ENCODE results near the gene YKT6. TPM values are rescaled to one million over a fixed set of nuclear protein-coding genes. Genes with fewer than 3 reads are reported as not detected.

YKT6 gene
- total and polyA plus RNA-seq, 4 donors, result 28.4 to 82.1 (median 55.9) TPM

DNA sequence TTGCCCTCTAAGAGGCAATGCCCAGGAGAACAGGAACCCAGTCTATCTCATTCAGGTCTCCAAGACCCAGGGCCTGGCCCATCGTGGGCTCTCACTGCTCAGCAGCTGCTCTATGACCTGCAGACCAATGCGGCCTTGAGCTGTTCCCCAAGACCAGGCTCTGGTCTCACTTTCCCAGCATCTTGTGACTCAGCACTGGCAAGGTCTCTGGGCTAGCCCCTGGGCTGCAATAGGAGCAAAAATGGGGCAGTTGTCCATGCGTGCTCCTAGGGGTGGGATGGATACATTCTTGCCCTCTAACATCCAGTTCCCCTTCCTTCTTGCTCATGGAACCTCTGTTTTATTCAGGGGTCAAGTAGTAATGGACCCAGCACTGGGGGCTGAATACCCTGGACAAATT lies 25.0 kb upstream of the YKT6 start:
- no peak for DNase-seq
- Histone ChIP-seq H3K4me3 (no peak overlapping the region), H3K36me3 (ENCODE audit: control insufficient read depth in 4 of 4, insufficient read depth in 4 of 4, low read length in 4 of 4) (no peaks in the 10 kb centered on the region), H3K9ac (ENCODE audit: insufficient read depth in 1 of 2, low read length in 2 of 2) (no peak overlapping the region), H3K4me1 (ENCODE audit: control insufficient read depth in 5 of 5, insufficient read depth in 5 of 5, low read length in 5 of 5) (no peaks in the 10 kb centered on the region), H3K27ac (ENCODE audit: low read depth in 1 of 2, low read length in 1 of 2) (no peak overlapping the region), H3K9me3 (ENCODE audit: control insufficient read depth in 4 of 4, insufficient read depth in 3 of 4, low read length in 3 of 4) (peaks cover 0 to 2% (median 0%) of the 10 kb centered on the region in 4 donors), H3K27me3 (ENCODE audit: control insufficient read depth in 3 of 3, insufficient read depth in 3 of 3, low read length in 2 of 3) (peaks cover 0 to 4% (median 0%) of the 10 kb centered on the region in 3 donors)
- 77% methylated on average over 3 of the region's 3 CpGs for WGBS, 2 donors
- no peak for ATAC-seq (ENCODE audit: insufficient read depth, low FRiP score)
- TF ChIP-seq, protein P1, sequence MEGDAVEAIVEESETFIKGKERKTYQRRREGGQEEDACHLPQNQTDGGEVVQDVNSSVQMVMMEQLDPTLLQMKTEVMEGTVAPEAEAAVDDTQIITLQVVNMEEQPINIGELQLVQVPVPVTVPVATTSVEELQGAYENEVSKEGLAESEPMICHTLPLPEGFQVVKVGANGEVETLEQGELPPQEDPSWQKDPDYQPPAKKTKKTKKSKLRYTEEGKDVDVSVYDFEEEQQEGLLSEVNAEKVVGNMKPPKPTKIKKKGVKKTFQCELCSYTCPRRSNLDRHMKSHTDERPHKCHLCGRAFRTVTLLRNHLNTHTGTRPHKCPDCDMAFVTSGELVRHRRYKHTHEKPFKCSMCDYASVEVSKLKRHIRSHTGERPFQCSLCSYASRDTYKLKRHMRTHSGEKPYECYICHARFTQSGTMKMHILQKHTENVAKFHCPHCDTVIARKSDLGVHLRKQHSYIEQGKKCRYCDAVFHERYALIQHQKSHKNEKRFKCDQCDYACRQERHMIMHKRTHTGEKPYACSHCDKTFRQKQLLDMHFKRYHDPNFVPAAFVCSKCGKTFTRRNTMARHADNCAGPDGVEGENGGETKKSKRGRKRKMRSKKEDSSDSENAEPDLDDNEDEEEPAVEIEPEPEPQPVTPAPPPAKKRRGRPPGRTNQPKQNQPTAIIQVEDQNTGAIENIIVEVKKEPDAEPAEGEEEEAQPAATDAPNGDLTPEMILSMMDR (IDR thresholded peaks at IDR 0.05; ENCODE audit: control extremely low read depth, extremely low read depth), result no peak

DNA sequence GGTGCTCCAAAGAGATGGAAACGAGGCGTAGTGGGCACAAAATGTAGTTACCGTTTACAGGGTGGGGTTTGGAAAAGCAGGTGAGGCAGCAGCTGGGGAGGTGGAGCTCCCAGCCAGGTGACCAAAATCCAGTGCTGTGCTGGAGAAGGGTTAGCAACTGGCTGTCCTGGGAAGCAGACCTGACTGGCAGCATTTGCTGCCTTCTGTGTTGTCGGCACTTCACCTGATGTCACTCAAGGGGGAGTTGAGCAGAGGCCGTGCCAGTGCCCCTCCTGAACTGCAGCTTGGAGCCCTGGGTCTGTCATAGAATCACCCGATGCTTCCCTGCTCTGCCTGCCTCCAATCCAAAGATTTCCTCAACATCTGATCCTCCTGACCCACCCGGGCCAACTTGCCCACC lies 24.3 kb upstream of the YKT6 start:
- DNase-seq (no peak), ATAC-seq (ENCODE audit: insufficient read depth, low FRiP score) (no peak)
- Histone ChIP-seq H3K36me3 (ENCODE audit: control insufficient read depth in 4 of 4, insufficient read depth in 4 of 4, low read length in 4 of 4) (no peaks in the 10 kb centered on the region), H3K9me3 (ENCODE audit: control insufficient read depth in 4 of 4, insufficient read depth in 3 of 4, low read length in 3 of 4) (peaks cover 0 to 2% (median 0%) of the 10 kb centered on the region in 4 donors), H3K9ac (ENCODE audit: insufficient read depth in 1 of 2, low read length in 2 of 2) (no peak overlapping the region), H3K27ac (ENCODE audit: low read depth in 1 of 2, low read length in 1 of 2) (no peak overlapping the region), H3K27me3 (ENCODE audit: control insufficient read depth in 3 of 3, insufficient read depth in 3 of 3, low read length in 2 of 3) (peaks cover 0 to 4% (median 0%) of the 10 kb centered on the region in 3 donors), H3K4me1 (ENCODE audit: control insufficient read depth in 5 of 5, insufficient read depth in 5 of 5, low read length in 5 of 5) (no peaks in the 10 kb centered on the region), H3K4me3 (no peak overlapping the region)
- TF ChIP-seq, protein P1 (IDR thresholded peaks at IDR 0.05; ENCODE audit: control extremely low read depth, extremely low read depth), result no peak
- WGBS, 2 donors, result 75 to 76% methylated on average over 6 to 7 of the region's 7 CpGs

DNA sequence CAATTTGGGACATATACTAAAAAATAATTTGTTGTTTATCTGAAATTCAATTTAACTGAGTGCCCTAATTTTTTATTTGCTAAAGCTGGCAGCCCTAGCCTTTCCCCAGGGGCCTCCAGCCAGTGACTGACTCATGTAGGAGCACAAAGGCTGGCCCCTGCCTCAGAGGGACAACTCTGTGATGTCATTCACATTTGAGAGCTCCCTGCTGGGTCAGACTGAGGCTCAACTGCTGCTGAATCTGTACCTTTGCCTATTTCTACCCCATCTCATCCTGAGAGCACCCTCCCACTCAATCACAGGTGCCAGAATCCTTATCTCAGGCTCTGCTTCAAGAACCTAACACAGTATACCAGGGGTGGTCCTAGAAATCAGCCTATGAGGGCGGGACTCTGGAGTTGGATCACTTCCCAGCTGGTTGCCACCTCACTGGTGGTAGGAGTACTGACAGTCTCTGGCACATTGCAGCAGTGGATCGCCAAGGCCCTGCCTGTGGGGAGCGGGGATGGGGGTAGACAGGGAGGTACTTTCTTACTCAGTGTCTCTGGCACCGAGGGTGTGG lies 23.1 kb upstream of the YKT6 start:
- Histone ChIP-seq H3K27me3 (ENCODE audit: control insufficient read depth in 3 of 3, insufficient read depth in 3 of 3, low read length in 2 of 3) (peaks cover 0 to 4% (median 0%) of the 10 kb centered on the region in 3 donors), H3K4me3 (no peak overlapping the region), H3K9ac (ENCODE audit: insufficient read depth in 1 of 2, low read length in 2 of 2) (no peak overlapping the region), H3K27ac (ENCODE audit: low read depth in 1 of 2, low read length in 1 of 2) (no peak overlapping the region), H3K4me1 (ENCODE audit: control insufficient read depth in 5 of 5, insufficient read depth in 5 of 5, low read length in 5 of 5) (no peaks in the 10 kb centered on the region), H3K9me3 (ENCODE audit: control insufficient read depth in 4 of 4, insufficient read depth in 3 of 4, low read length in 3 of 4) (peaks cover 0 to 7% (median 2%) of the 10 kb centered on the region in 4 donors), H3K36me3 (ENCODE audit: control insufficient read depth in 4 of 4, insufficient read depth in 4 of 4, low read length in 4 of 4) (no peaks in the 10 kb centered on the region)
- WGBS, 2 donors, result 74 to 78% methylated on average over 4 of the region's 4 CpGs
- TF ChIP-seq, protein P1 (IDR thresholded peaks at IDR 0.05; ENCODE audit: control extremely low read depth, extremely low read depth), result no peak
- ATAC-seq (ENCODE audit: insufficient read depth, low FRiP score) (no peak), DNase-seq (no peak)

DNA sequence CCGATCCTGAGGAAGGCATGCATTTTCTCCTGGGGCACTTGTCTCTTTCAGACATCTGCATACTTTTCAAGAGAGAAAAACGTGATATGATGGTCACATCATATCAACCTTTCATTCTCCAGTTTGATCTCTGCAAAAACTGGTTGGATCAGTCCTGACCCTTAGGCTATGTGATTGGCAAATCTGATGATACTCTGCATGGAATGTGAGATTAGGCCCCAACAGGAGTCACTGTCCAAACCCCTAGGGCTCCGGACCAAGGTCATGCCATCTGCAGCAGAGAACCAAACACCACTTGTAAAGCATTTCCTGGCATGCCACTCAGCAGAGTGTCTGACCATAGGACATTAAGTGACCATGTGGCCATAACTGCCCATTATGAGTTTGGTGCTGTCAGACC lies 20.1 kb upstream of the YKT6 start:
- Histone ChIP-seq H3K27ac (ENCODE audit: low read depth in 1 of 2, low read length in 1 of 2) (no peak overlapping the region), H3K4me1 (ENCODE audit: control insufficient read depth in 5 of 5, insufficient read depth in 5 of 5, low read length in 5 of 5) (no peaks in the 10 kb centered on the region), H3K9me3 (ENCODE audit: control insufficient read depth in 4 of 4, insufficient read depth in 3 of 4, low read length in 3 of 4) (peaks cover 0 to 11% (median 2%) of the 10 kb centered on the region in 4 donors), H3K36me3 (ENCODE audit: control insufficient read depth in 4 of 4, insufficient read depth in 4 of 4, low read length in 4 of 4) (no peaks in the 10 kb centered on the region), H3K9ac (ENCODE audit: insufficient read depth in 1 of 2, low read length in 2 of 2) (no peak overlapping the region), H3K4me3 (no peak overlapping the region), H3K27me3 (ENCODE audit: control insufficient read depth in 3 of 3, insufficient read depth in 3 of 3, low read length in 2 of 3) (peaks cover 0 to 10% (median 0%) of the 10 kb centered on the region in 3 donors)
- ATAC-seq (ENCODE audit: insufficient read depth, low FRiP score), result no peak
- DNase-seq, result no peak
- TF ChIP-seq, protein P1 (IDR thresholded peaks at IDR 0.05; ENCODE audit: control extremely low read depth, extremely low read depth), result no peak
- 61 to 75% methylated on average over 3 of the region's 3 CpGs for WGBS, 2 donors

All from lung (tissue), 12 donors.